HUES6 (cell line): ENCODE results near the gene PLXDC2.
"Not testable (repeated sequence)": the region's sequence is repeated elsewhere in the genome, so short reads cannot be mapped to it uniquely, and the experiment has no call there.

Source experiments
- H3K27ac ChIP-seq: 2 replicates; pipeline ENCODE4 v1.7.0; 2013; ENCODE audit warnings: low read depth, mild to moderate bottlenecking, low read length, inconsistent platforms
- H3K27me3 ChIP-seq: 2 replicates; pipeline ENCODE4 v1.6.1; 2013; ENCODE audit warnings: low read length; ENCODE audit not compliant: control insufficient read depth, insufficient read depth
- H3K36me3 ChIP-seq: 2 replicates; pipeline ENCODE4 v1.6.1; 2013; ENCODE audit warnings: low read length; ENCODE audit not compliant: control insufficient read depth, insufficient read depth
- H3K4me1 ChIP-seq: 2 replicates; pipeline ENCODE4 v1.6.1; 2013; ENCODE audit warnings: low read length; ENCODE audit not compliant: control insufficient read depth, insufficient read depth
- H3K4me3 ChIP-seq: 2 replicates; pipeline ENCODE4 v1.5.1; 2013; ENCODE audit warnings: low read depth, low read length
- H3K9ac ChIP-seq: one replicate; pipeline ENCODE4 v1.6.1; 2013; ENCODE audit warnings: mild to moderate bottlenecking, low read length
- H3K9me3 ChIP-seq: 2 replicates; pipeline ENCODE4 v1.6.1; 2013; ENCODE audit warnings: low read depth, low read length; ENCODE audit not compliant: control insufficient read depth, insufficient read depth

Gene PLXDC2

DNA sequence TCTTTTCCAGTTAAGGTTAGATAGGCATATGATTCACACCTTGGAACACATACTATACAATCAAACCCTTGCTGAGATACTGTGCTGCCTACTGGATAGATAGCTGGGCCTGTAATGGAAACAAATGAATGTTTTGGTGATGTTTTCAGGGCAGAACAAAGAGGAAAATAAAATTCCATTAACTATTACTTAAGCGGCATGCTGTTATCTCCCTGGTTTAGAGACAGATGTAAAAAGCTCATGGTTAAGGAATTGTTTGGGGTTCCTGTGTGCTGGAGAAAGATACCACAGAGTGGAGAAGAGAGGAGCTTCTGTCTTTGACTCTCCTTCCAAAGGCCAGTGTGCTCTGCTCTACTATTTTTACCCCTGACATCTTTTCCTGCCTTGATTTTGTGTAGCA lies 341.1 kb downstream of the PLXDC2 start:
- no peaks in the 10 kb centered on the region for H3K36me3 ChIP-seq
- H3K27me3 ChIP-seq, result no peaks in the 10 kb centered on the region
- no peak overlapping the region for H3K4me3 ChIP-seq
- H3K9me3 ChIP-seq, result no peaks in the 10 kb centered on the region
- no peak overlapping the region for H3K9ac ChIP-seq
- no peak overlapping the region for H3K27ac ChIP-seq
- no peaks in the 10 kb centered on the region for H3K4me1 ChIP-seq

DNA sequence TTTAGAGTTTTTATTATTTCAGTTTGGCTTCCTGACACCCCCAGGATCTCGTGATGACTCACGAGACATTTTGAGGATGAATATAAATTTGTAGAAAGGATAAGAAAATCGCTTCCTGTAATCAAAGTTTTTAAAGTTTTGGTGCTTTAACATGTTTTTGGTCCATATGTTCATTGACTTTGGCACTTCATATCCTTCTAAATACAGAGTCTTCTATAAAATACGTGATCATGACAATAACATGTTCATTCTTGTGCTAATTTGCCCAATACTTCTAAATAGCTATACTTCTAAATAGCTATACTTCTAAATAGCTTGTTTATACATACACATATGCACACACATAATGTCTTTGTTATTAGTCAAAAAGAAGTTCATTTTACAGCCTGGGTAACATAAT lies 341.9 kb downstream of the PLXDC2 start:
- Histone ChIP-seq H3K9ac (no peak overlapping the region), H3K36me3 (no peaks in the 10 kb centered on the region), H3K4me3 (no peak overlapping the region), H3K4me1 (no peaks in the 10 kb centered on the region), H3K27ac (no peak overlapping the region), H3K27me3 (no peaks in the 10 kb centered on the region), H3K9me3 (no peaks in the 10 kb centered on the region)

DNA sequence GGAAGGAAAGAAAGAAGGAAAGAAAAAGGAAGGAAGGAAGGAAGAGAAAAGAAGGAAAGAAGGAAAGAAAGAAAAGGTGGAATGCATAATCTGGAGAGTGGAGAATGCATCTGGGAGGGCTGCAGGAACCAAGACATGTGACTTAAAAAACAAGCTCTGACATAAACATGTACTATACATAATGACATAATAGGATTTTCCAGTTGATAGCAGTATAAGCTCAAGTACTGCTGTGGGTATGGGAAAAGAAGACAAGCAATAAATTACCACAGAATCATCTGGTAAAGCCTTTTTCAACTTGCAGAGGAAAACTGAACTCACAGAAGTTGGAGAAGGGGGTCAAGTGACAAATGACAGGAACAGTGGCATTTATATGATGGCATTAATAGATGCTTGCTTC lies 345.9 kb downstream of the PLXDC2 start:
- Histone ChIP-seq H3K4me3 (no peak overlapping the region), H3K36me3 (no peaks in the 10 kb centered on the region), H3K9me3 (no peaks in the 10 kb centered on the region), H3K4me1 (no peaks in the 10 kb centered on the region), H3K9ac (no peak overlapping the region), H3K27me3 (no peaks in the 10 kb centered on the region), H3K27ac (no peak overlapping the region)

DNA sequence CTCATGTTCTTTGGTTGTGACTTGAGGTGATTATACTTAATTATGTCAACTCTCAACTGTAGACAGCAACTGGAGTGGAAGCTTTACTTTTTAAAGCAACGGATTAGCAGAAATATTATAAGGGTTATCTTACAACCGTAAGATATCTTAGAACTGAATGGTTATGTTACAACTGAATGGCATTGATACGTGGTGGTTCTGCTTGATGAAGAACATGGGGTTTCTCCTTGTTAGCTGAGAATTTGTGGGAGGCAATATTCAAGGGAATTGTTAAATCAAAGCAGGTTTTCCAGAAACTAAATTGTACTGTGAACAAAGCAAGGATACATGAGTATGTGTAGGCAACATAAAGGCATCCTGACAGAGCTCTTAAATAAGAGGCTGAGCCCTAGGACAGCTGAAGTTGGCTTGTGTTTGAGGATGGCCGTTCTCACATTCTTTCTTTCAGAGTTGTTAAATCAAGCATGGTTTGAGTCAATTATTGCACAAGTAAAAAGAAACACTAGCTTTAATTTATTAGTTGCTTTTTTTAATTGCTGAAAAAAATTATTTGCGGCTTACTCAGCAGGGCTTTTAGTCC lies 350.0 kb downstream of the PLXDC2 start:
- Histone ChIP-seq H3K27me3 (no peaks in the 10 kb centered on the region), H3K4me1 (no peaks in the 10 kb centered on the region), H3K9ac (no peak overlapping the region), H3K9me3 (no peaks in the 10 kb centered on the region), H3K27ac (no peak overlapping the region), H3K4me3 (no peak overlapping the region), H3K36me3 (no peaks in the 10 kb centered on the region)

DNA sequence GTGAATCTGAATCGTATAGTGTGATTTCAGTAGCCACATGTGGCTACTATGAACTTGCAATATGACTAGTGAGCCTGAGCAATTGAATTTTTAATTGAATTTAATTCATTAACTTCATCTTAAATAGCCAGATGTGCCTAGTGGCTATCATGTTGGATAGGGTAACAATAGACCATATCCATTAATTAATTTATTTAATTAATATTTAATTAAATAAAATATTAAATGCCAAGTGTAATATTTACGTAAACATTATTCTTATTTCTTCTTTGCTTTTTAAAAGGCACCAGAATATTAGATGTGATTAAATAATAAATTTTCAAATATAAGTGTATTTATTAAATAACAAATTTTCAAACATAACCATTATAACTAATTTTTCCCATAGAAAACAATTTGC lies 354.4 kb downstream of the PLXDC2 start:
- Histone ChIP-seq H3K4me3 (no peak overlapping the region), H3K4me1 (no peaks in the 10 kb centered on the region), H3K9ac (no peak overlapping the region), H3K27ac (no peak overlapping the region), H3K9me3 (no peaks in the 10 kb centered on the region), H3K27me3 (no peaks in the 10 kb centered on the region), H3K36me3 (no peaks in the 10 kb centered on the region)

DNA sequence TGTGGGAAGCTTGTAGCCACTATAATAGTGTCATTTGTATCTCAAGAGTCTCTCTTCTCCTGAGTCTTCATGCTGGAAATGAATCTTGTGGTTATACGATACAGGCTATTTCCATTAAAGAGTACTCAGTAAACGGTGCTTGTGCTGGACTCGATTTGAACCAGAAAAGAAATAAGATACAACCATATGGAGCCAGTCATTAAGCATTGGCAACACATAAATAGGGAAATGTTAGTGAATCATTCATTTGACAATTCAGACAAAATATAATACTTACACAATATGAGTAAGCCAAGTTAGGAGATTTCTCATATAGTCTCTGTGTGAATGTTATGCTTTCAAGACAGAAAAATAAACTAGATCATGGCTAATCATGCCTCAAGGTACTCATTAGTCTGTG lies 356.8 kb downstream of the PLXDC2 start:
- no peak overlapping the region for H3K4me3 ChIP-seq
- no peak overlapping the region for H3K9ac ChIP-seq
- H3K27ac ChIP-seq, result no peak overlapping the region
- no peaks in the 10 kb centered on the region for H3K27me3 ChIP-seq
- H3K4me1 ChIP-seq, result no peaks in the 10 kb centered on the region
- H3K9me3 ChIP-seq, result no peaks in the 10 kb centered on the region
- no peaks in the 10 kb centered on the region for H3K36me3 ChIP-seq

DNA sequence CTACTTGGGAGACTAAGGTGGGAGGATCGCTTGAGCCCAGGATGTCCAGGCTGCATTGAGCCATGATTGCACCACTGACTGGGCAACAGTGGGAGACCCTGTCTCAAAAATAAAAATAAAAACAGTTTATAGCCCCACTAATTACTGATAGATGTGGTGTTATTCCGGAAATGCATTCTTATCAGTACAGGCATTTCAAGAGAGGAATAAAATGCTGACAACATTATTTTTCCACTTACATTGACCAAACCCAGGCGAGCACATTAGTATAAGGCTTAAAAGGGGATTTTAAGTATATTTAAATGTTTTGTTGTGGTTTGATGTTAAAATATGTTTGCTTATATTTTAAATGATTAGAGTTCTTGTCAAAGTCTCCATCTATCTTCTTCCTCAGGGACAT lies 359.5 kb downstream of the PLXDC2 start:
- Histone ChIP-seq H3K36me3 (no peaks in the 10 kb centered on the region), H3K9me3 (no peaks in the 10 kb centered on the region), H3K9ac (no peak overlapping the region), H3K27me3 (no peaks in the 10 kb centered on the region), H3K27ac (no peak overlapping the region), H3K4me1 (no peaks in the 10 kb centered on the region), H3K4me3 (no peak overlapping the region)

DNA sequence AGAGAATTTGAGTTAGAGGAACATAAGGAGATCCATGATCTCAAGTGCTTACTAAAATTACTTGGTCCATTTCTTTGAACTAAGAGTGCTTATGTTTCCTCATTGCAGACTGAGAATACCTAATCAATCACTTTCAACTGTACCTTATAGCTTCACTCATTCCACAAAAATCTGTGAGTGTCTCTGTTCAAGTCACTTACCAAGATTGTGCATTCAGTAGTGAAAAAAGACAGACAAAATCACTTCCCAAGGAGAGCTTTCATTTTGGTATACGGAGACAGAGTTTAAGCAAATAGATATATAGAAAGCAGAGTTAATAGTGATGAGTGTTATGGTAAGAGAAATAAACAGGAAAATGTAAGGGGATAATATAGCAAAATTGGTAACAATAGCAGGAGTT lies 364.5 kb downstream of the PLXDC2 start:
- no peak overlapping the region for H3K9ac ChIP-seq
- no peaks in the 10 kb centered on the region for H3K9me3 ChIP-seq
- no peaks in the 10 kb centered on the region for H3K36me3 ChIP-seq
- no peak overlapping the region for H3K27ac ChIP-seq
- H3K4me1 ChIP-seq, result peaks cover 4% of the 10 kb centered on the region
- H3K27me3 ChIP-seq, result no peaks in the 10 kb centered on the region
- no peak overlapping the region for H3K4me3 ChIP-seq

DNA sequence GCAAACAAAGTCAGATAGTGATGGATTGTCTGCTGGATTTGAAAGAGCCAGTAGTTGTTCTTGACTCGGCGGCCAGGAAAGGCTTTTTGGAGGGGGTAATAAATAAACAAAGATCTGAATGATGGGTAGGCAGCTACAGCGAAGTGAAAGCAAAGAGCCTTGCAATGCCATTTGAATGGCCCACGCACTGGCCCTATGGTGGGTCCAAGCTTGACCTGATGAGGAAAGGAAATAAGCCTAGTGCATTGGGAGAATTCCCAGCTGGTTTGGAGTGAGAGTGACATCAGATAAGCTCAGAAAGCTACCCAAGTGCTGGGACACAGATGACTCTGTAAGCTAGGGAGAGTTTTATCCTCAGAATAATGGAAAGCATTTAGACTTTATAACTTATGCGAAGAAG lies 365.2 kb downstream of the PLXDC2 start:
- Histone ChIP-seq H3K9ac (no peak overlapping the region), H3K9me3 (peaks cover 1% of the 10 kb centered on the region; the same call in 1 of the 2 replicates), H3K36me3 (no peaks in the 10 kb centered on the region), H3K4me1 (peaks cover 4% of the 10 kb centered on the region), H3K4me3 (no peak overlapping the region), H3K27me3 (no peaks in the 10 kb centered on the region), H3K27ac (no peak overlapping the region)

DNA sequence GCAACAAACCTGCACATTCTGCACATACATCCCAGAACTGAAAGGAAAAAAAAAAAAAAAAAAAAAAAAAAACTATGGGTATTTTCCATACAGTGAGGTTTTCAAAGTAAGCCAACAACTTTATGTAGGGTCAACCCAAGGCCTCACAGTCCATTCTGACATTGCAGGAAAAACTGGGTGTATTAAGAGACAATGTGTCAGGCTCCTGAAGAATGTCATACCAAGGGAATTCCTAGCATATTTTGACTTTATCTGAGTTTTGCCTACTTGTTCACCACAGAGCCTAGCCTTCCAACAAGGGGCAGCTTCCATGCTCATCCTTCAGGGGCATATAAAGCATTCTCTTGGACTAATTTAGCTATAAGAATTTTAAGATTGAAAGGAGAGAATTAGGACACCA lies 368.9 kb downstream of the PLXDC2 start:
- Histone ChIP-seq H3K4me1 (peaks cover 4% of the 10 kb centered on the region), H3K4me3 (no peak overlapping the region), H3K9ac (no peak overlapping the region), H3K36me3 (no peaks in the 10 kb centered on the region), H3K9me3 (peaks cover 3% of the 10 kb centered on the region; the same call in 1 of the 2 replicates), H3K27ac (no peak overlapping the region), H3K27me3 (no peaks in the 10 kb centered on the region)

DNA sequence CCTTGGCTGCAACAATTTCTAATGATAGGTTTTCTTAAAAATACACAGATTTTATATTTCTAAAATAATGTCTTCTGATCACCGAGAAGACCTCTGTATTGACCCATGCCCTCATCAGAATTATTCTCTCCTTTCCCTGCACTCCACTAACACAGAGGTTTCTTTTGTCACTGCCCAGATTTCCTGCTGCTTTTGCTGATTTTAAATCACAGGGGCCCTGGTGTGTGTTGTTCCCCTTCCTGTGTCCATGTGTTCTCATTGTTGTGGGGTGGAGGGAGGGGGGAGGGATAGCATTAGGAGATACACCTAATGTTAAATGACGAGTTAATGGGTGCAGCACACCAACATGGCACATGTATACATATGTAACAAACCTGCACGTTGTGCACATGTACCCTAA lies 375.2 kb downstream of the PLXDC2 start:
- not testable (repeated sequence) for H3K36me3 ChIP-seq, H3K27me3 ChIP-seq, H3K4me1 ChIP-seq, H3K9ac ChIP-seq, H3K9me3 ChIP-seq, H3K27ac ChIP-seq, H3K4me3 ChIP-seq

DNA sequence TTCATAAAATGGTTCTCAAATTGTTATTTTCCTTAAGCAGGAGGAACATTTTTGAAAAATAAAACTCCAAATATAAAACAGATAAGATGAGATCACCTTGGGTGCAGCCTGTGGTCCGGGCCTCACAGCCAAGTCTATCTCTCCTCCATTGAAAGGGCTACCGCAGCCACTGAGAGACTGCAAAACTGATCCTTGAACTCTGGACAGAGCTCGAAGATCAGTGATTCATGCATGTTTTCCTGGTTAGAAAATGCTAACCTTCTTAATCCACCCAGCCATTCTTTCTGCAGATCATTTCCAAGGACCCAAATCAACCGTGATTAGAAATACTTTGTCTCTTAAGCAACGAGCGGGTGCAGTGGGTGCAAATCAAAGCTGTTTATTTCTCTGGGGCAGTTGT lies 378.8 kb downstream of the PLXDC2 start:
- Histone ChIP-seq H3K9ac (no peak overlapping the region), H3K4me1 (peaks cover 9% of the 10 kb centered on the region; the same call in 1 of the 2 replicates), H3K27me3 (no peaks in the 10 kb centered on the region), H3K36me3 (no peaks in the 10 kb centered on the region), H3K27ac (no peak overlapping the region), H3K4me3 (no peak overlapping the region), H3K9me3 (no peaks in the 10 kb centered on the region)
